GM19395 (cell line): ENCODE measurements around the gene PSG11.
"Not testable (repeated sequence)": the region's sequence is repeated elsewhere in the genome, so short reads cannot be mapped to it uniquely, and the experiment has no call there.

Experiments
- ATAC-seq: cut with Tn5 transposase; IDR thresholded peaks from one replicate; pipeline ENCODE4 v1.9.1; 2021; ENCODE audit warnings: mild to moderate bottlenecking, moderate library complexity; ENCODE audit not compliant: unreplicated experiment

The PSG11 gene

GRCh38 chr19:43026369-43026768, at the start of gene PSG11:
TSS of gene PSG11 (minus strand) at chr19:43026469. CDS start at chr19:43026372, 97 bp downstream.
- ATAC-seq: not testable (repeated sequence)

GRCh38 chr19:43062418-43062817, 36.1 kb upstream of the PSG11 start:
- not testable (repeated sequence) for ATAC-seq

- not testable (repeated sequence) for ATAC-seq
Measured at GRCh38 chr19:43061326-43061725, 35.1 kb upstream of the PSG11 start.

GRCh38 chr19:43060254-43060653, 34.0 kb upstream of the PSG11 start:
- ATAC-seq: not testable (repeated sequence)

DNA sequence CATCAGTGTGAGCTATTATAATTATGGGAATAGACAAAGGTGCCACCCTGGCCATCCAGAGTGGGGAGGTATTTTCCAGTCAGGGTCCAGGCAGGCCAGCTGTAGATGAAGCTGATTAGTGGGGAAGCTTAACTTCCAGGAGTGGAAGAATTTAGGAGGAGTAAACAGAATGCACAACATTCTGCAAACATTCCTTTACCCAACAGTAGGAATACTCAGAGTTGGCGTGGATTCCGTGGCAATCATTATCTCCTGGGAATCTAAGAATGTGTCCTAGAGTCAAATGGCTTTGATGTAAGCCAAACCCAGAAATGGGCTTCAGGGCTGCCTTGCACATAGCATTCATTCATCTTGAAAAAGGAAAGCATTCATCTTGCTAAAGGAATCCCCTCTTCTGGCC, 33.2 kb upstream of the PSG11 start:
- not testable (repeated sequence) for ATAC-seq

GRCh38 chr19:43058440-43058839, 32.2 kb upstream of the PSG11 start:
- ATAC-seq: not testable (repeated sequence)

- not testable (repeated sequence) for ATAC-seq
Measured at GRCh38 chr19:43047966-43048365, 21.7 kb upstream of the PSG11 start.

GRCh38 chr19:43046578-43046977, 20.3 kb upstream of the PSG11 start:
- not testable (repeated sequence) for ATAC-seq

DNA sequence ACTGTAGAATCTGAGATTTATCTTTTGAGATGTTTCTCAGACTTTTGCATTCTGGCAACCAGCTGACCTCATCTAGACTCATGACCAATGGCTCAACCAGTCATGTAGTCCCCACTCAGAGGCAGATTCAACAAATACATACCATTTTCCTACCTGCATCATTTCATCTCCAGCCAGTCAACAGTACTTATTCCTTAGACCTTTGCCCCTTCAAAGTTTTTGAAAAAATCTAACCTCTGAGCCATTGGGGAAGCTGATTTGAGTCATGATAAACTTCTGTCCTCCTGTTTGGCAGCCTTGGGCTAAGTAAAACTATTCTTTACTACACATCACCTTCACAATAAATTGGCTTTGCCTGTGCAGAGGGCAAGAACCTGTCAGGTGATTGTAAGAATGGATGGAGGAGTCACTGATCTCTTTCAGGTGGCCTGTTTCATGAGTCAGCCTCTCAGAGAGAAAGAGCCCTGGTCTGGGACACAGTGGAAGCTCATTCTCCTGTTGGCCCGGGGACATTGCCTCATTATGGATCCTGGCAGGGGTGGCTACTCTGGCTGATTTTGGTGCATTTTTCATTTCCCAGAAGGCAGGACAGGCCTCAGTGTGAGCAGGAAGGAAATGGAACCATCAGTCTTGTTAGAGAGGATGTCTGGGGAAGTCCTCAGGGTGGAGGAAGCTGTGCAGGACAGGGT, 17.4 kb upstream of the PSG11 start:
- not testable (repeated sequence) for ATAC-seq

DNA sequence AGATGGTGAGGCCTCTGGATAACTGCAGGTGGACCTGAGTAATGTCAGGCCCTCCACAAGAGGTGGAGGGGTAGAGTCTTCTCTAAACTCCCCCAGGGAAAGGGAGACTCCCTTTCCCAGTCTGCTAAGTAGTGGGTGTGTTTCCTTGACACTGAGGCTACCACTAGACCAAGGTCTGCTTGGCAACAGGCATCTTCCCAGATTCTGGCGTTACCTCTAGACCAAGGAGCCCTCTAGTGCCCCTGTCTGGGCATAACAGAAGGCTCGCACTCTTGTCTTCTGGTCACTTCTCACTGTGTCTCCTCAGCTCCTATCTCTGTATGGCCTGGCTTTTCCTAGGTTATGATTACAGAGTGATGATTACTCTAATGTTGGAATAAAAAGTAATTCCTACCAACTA, 5.4 kb upstream of the PSG11 start:
- not testable (repeated sequence) for ATAC-seq

DNA sequence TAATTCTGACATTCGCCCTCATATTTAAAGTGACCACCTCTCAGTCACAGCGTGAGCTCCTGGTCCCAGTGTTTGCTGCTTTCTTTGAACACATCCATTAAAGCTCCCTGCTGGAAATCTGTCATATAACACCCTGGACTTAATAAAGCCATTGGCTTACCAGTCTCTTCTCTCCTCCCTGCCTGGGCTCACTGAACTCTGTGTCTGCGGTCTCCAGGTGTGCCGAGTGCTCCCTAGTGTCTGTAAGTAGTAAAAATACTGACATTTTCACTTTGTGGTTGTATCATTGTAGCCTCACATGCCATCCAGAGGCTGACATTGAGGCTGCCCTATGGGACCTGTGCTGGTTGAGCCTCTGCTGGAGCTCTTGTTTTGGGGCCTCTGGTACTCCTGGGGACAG, 2.6 kb upstream of the PSG11 start:
- no peak for ATAC-seq

- ATAC-seq: not testable (repeated sequence)
Measured at GRCh38 chr19:43027985-43028384, 1.7 kb upstream of the PSG11 start.

GRCh38 chr19:43027061-43027460, 792 bp upstream of the PSG11 start:
- not testable (repeated sequence) for ATAC-seq

DNA sequence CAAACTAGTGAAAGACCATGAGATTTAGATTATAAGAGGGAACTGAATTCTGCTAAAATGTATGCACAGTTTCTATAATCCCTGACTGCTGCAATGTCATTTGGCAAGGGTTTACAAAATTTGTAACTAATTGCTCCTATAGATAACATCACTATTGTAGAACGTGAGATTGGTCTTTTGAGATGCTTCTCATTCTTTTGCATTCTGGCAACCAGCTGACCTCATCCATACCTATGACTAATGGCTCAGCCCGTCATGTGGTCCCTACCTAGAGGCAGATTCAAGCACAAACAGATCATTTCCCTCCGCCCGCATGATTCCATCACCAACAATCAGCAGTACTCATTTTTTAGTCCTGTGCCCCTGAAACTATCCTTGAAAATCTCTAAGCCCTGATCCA, 4.2 kb downstream of the PSG11 start:
- not testable (repeated sequence) for ATAC-seq

DNA sequence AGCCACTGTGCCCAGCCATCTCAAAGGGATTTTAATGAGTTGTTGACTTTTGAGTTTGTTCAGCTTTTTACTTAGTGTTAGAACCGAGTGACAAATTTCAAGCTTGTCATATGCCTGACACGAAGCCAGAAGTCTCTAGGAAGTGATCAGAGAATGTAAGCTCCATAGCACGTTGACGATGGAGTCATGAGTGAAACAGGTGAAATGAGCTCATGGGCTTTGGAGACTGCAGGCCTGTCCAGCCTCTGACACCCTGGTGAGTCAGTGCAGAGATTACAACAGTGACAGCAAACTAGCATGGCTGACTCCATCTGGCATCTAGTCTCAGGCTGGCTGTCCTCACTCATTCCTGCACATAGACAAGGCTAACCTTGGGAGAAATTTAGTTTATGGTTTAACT, 4.6 kb downstream of the PSG11 start:
- ATAC-seq: not testable (repeated sequence)

DNA sequence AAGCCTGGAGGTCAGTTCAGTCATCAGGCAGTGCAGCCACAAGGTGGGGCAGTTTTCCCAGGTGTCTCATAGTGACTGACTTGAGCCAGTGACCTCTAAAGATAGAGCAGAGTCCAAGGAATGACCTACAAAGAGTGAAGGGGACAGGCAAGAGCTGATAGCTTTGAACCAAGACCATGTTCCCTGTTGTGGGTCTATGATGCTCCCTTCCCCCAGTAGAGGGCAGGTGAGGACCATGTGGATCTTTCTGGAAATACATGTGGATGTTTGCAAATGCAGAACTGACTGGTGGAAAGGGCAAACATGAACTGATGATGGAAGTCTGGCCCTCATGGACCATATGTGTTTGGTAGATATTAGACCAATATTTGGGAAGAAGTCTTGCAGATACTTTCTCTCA, 6.7 kb downstream of the PSG11 start:
- ATAC-seq: not testable (repeated sequence)

DNA sequence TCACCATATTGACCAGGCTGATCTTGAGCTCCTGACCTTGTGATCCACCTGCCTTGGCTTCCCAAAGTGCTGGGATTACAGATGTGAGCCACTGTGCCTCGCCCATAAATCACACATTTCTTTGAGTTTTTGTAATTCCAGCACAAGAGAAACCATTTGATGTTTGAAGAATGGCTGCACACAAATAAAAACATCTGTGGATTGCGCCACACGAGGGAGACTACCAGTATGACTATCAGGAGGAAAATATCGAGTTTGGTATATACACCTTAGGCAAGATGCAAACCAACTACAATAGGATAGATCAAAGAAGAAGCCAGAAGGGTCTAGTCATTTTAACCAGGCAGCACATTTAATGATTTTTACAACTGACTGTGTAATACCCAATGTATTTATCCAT, 20.4 kb downstream of the PSG11 start:
- ATAC-seq: not testable (repeated sequence)

- ATAC-seq: not testable (repeated sequence)
Measured at GRCh38 chr19:43004846-43005245, 21.4 kb downstream of the PSG11 start.

DNA sequence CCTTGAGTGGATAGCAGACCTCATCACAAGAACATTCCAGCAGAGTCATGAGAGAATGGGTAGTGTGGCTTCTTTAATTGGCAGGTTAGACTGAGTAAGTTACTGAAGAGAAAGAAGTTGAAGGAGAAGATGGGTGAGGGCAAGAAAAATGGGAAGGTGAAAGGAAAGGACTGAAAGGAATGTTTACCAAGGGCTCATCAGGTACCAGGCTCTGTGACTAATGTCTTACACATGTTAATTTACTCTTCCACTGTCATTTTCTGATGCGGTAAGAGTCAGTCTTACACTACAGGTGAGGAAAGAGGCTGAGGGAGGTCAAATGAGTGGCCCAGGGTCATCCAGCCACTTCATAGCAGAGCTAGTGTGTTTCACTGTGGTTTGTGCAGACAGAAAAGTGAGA, 22.6 kb downstream of the PSG11 start:
- not testable (repeated sequence) for ATAC-seq

GRCh38 chr19:43002948-43003347, 23.3 kb downstream of the PSG11 start:
- not testable (repeated sequence) for ATAC-seq

DNA sequence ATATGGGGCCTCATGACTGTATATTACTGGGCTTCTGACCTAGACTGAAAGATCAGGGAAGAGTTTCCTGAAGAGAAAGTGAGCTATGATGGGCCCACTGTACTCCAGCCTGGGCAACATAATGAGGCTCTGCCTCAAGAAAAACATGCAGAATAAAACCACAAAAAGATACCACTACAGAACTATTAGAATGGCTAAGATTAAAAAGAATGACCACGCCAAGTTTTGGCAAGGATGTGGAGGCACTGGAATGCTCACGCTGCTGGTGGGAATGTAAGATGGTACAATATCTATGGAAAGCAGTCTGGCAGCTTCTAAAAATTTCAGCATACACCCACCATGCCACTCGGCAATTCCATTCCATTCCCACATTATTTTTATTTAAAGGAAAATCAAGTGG, 30.1 kb downstream of the PSG11 start:
- ATAC-seq: not testable (repeated sequence)

DNA sequence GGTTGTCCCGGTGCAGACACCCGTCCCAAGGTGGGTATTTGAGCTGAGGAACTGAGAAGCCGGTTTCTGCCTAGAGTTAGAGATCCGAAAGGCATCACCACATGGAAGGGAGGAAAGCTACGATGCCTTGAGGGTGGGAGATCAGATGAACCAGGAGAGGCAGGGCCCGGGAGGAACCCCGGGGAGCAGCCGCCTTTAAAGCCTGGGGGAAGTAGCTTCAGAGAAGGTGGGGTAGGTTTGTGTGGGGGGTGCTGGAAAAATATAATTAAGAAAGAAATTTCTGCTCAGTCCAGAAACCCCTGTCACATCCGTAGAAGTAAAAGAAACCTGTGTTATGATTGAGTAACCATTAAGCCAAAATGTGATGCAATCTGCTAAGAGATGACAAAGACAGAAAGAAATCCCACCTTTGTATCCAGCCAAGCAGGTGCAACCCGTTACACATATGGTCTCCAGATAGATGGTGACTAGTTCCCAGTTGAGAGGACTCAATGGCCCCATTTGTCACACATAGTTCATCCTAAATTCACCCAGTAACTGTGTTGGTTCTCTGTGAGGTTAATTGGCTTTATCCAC, 34.2 kb downstream of the PSG11 start:
- not testable (repeated sequence) for ATAC-seq
